ENCODE data around the gene FLT4.

FLT4 gene

DNA sequence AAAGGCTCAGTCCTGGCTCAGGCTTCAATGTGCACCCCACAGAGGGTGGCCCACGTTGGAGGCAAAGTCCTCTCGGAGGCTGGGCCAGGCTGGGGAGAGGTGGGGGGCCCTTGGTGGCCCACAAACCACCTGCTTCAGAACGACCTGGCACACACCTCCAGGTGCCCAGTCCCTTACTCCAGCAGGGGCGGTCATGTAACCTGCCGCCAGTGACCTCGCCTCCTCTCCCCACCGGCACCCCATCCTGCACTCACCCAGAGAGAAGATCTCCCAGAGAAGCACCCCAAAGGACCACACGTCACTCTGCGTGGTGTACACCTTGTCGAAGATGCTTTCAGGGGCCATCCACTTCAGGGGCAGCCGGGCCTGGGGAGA lies 35.6 kb downstream of the FLT4 start:
- no peaks in the 10 kb centered on the region for H3K79me2 ChIP-seq (ENCODE audit: low read length)
- no peak overlapping the region for H3K4me3 ChIP-seq (ENCODE audit: low read length)
- H4K20me1 ChIP-seq (ENCODE audit: insufficient read depth, low read length) = no peaks in the 10 kb centered on the region
- no peak overlapping the region for H3K27ac ChIP-seq (ENCODE audit: low read length)
- H3K4me2 ChIP-seq (ENCODE audit: low read length) = no peak overlapping the region
- no peaks in the 10 kb centered on the region for H3K4me1 ChIP-seq (ENCODE audit: low read length)
- H3K27me3 ChIP-seq (ENCODE audit: low read depth, low read length) = no peaks in the 10 kb centered on the region
- TF ChIP-seq EZH2phosphoT487 (IDR thresholded peaks at IDR 0.05; ENCODE audit: low read depth) = no peak
- TF ChIP-seq, protein P1, sequence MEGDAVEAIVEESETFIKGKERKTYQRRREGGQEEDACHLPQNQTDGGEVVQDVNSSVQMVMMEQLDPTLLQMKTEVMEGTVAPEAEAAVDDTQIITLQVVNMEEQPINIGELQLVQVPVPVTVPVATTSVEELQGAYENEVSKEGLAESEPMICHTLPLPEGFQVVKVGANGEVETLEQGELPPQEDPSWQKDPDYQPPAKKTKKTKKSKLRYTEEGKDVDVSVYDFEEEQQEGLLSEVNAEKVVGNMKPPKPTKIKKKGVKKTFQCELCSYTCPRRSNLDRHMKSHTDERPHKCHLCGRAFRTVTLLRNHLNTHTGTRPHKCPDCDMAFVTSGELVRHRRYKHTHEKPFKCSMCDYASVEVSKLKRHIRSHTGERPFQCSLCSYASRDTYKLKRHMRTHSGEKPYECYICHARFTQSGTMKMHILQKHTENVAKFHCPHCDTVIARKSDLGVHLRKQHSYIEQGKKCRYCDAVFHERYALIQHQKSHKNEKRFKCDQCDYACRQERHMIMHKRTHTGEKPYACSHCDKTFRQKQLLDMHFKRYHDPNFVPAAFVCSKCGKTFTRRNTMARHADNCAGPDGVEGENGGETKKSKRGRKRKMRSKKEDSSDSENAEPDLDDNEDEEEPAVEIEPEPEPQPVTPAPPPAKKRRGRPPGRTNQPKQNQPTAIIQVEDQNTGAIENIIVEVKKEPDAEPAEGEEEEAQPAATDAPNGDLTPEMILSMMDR (IDR thresholded peaks at IDR 0.05; ENCODE audit: low read depth, low read length) = no peak
- no peaks in the 10 kb centered on the region for H3K9me3 ChIP-seq (ENCODE audit: insufficient read depth, low read length)
- no peak overlapping the region for H3K9ac ChIP-seq (ENCODE audit: low read length)
- no peak overlapping the region for H2AFZ ChIP-seq (ENCODE audit: low read depth, low read length)
- no peaks in the 10 kb centered on the region for H3K36me3 ChIP-seq (replicated peaks; ENCODE audit: low read depth, low read length)

DNA sequence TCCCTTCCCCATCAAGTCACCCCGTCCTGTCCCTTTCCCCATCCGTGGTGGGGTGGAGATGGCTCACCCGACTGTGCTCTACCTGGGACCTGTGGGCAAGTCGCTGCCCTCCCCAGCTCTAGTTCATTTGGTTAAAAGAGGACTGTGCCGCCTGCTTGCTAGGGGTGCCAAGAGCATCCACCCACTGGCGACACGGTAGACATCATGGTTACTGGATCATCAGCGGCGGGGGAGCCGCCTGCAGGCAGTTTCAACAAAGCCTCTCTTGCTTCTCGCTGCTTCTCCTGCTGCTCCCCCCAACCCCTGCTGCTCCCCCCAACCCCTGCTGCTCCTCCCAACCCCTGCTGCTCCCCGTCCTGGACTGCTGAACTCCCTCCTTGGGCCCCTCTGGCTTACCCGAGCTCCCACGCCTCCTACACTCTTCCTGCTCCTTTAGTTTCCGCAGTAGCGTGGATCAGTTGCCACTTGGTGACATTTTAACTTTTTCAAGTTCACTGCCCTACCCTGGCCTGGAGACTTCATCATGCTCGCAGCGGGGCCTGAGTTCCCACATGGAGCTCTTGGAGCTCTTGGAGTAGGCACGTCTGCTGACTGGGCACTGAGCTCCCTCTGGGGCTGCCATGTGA lies 36.1 kb downstream of the FLT4 start:
- H3K27ac ChIP-seq (ENCODE audit: low read length) = no peak overlapping the region
- TF ChIP-seq, protein P1 (IDR thresholded peaks at IDR 0.05; ENCODE audit: low read depth, low read length) = no peak
- no peak for TF ChIP-seq EZH2phosphoT487 (IDR thresholded peaks at IDR 0.05; ENCODE audit: low read depth)

GRCh38 chr5:180612683-180613082 lies 36.7 kb downstream of the FLT4 start:
- no peaks in the 10 kb centered on the region for H3K79me2 ChIP-seq (ENCODE audit: low read length)
- H3K27ac ChIP-seq (ENCODE audit: low read length) = no peak overlapping the region
- TF ChIP-seq EZH2phosphoT487 (IDR thresholded peaks at IDR 0.05; ENCODE audit: low read depth) = no peak
- TF ChIP-seq, protein P1 (IDR thresholded peaks at IDR 0.05; ENCODE audit: low read depth, low read length) = no peak
- H3K36me3 ChIP-seq (replicated peaks; ENCODE audit: low read depth, low read length) = no peaks in the 10 kb centered on the region
- no peak overlapping the region for H2AFZ ChIP-seq (ENCODE audit: low read depth, low read length)
- H3K27me3 ChIP-seq (ENCODE audit: low read depth, low read length) = no peaks in the 10 kb centered on the region
- no peak overlapping the region for H3K4me3 ChIP-seq (ENCODE audit: low read length)
- H3K9me3 ChIP-seq (ENCODE audit: insufficient read depth, low read length) = no peaks in the 10 kb centered on the region
- no peak overlapping the region for H3K9ac ChIP-seq (ENCODE audit: low read length)
- H3K4me2 ChIP-seq (ENCODE audit: low read length) = no peak overlapping the region
- H4K20me1 ChIP-seq (ENCODE audit: insufficient read depth, low read length) = no peaks in the 10 kb centered on the region
- H3K4me1 ChIP-seq (ENCODE audit: low read length) = no peaks in the 10 kb centered on the region

More for the DNA sequence above, 36.1 kb downstream of the FLT4 start:
- no peaks in the 10 kb centered on the region for H3K4me1 ChIP-seq (ENCODE audit: low read length)
- no peaks in the 10 kb centered on the region for H3K9me3 ChIP-seq (ENCODE audit: insufficient read depth, low read length)
- no peak overlapping the region for H3K9ac ChIP-seq (ENCODE audit: low read length)
- no peaks in the 10 kb centered on the region for H4K20me1 ChIP-seq (ENCODE audit: insufficient read depth, low read length)
- no peaks in the 10 kb centered on the region for H3K79me2 ChIP-seq (ENCODE audit: low read length)
- no peaks in the 10 kb centered on the region for H3K36me3 ChIP-seq (replicated peaks; ENCODE audit: low read depth, low read length)
- H3K4me2 ChIP-seq (ENCODE audit: low read length) = no peak overlapping the region
- no peaks in the 10 kb centered on the region for H3K27me3 ChIP-seq (ENCODE audit: low read depth, low read length)
- no peak overlapping the region for H2AFZ ChIP-seq (ENCODE audit: low read depth, low read length)
- H3K4me3 ChIP-seq (ENCODE audit: low read length) = no peak overlapping the region

- Histone ChIP-seq H3K9me3 (ENCODE audit: insufficient read depth, low read length) (no peaks in the 10 kb centered on the region), H3K27me3 (ENCODE audit: low read depth, low read length) (no peaks in the 10 kb centered on the region), H3K4me3 (ENCODE audit: low read length) (no peak overlapping the region), H4K20me1 (ENCODE audit: insufficient read depth, low read length) (no peaks in the 10 kb centered on the region), H3K36me3 (replicated peaks; ENCODE audit: low read depth, low read length) (no peaks in the 10 kb centered on the region), H3K9ac (ENCODE audit: low read length) (no peak overlapping the region), H3K4me1 (ENCODE audit: low read length) (no peaks in the 10 kb centered on the region), H3K27ac (ENCODE audit: low read length) (no peak overlapping the region), H3K4me2 (ENCODE audit: low read length) (no peak overlapping the region), H3K79me2 (ENCODE audit: low read length) (no peaks in the 10 kb centered on the region), H2AFZ (ENCODE audit: low read depth, low read length) (no peak overlapping the region)
- TF ChIP-seq EZH2phosphoT487 (IDR thresholded peaks at IDR 0.05; ENCODE audit: low read depth) = no peak
- TF ChIP-seq, protein P1 (IDR thresholded peaks at IDR 0.05; ENCODE audit: low read depth, low read length) = no peak
Observed at GRCh38 chr5:180611140-180611850, 38.1 kb downstream of the FLT4 start.
